BLaER1 treated with 17β-estradiol and CSF1 and Interleukin-3, amounts not matched to agents 10 nM and 100 nM (cell line): ENCODE results near the gene LMOD1.

Experiments
- H3K27ac ChIP-seq, 11 experiments: shearing (Covaris generic); formaldehyde crosslinking; 2 replicates each; pipeline ENCODE4 v1.8.1; 2022
- H3K27me3 ChIP-seq, 11 experiments: shearing (Covaris generic); formaldehyde crosslinking; 2 replicates each; pipeline ENCODE4 v1.8.1; 2022
- H3K36me3 ChIP-seq, 11 experiments: shearing (Covaris generic); formaldehyde crosslinking; 2 replicates each; pipeline ENCODE4 v1.8.1; 2022
- H3K4me1 ChIP-seq, 10 experiments: shearing (Covaris generic); formaldehyde crosslinking; 2 replicates each; pipeline ENCODE4 v1.8.1; 2022
- H3K4me2 ChIP-seq, 11 experiments: shearing (Covaris generic); formaldehyde crosslinking; 2 replicates each; pipeline ENCODE4 v1.8.1; 2022
- H3K4me3 ChIP-seq, 10 experiments: shearing (Covaris generic); formaldehyde crosslinking; 2 replicates each; pipeline ENCODE4 v1.8.1; 2022
- H3K9ac ChIP-seq, 11 experiments: shearing (Covaris generic); formaldehyde crosslinking; 2 replicates each; pipeline ENCODE4 v1.8.1; 2022
- H3K9me3 ChIP-seq, 11 experiments: shearing (Covaris generic); formaldehyde crosslinking; replicated peaks in 1 of 11; 2 replicates each; pipeline ENCODE4 v1.8.1; 2022
- H4K20me1 ChIP-seq, 11 experiments: shearing (Covaris generic); formaldehyde crosslinking; 2 replicates each; pipeline ENCODE4 v1.8.1; 2022
- Cebpa-rat ChIP-seq, 11 experiments: shearing (Covaris generic); IDR thresholded peaks; 2 replicates each; pipeline ENCODE4 v1.8.1; 2022

The LMOD1 gene

GRCh38 chr1:201850053-201850397 lies 96.3 kb downstream of the LMOD1 start:
- TF ChIP-seq Cebpa-rat (IDR thresholded peaks at IDR 0.05), result no peak
- Histone ChIP-seq H3K4me1 (peaks cover 0 to 24% (median 6%) of the 10 kb centered on the region in 10 experiments; a peak in 12 of 20 replicates), H3K27me3 (no peaks in the 10 kb centered on the region), H3K4me3 (no peak overlapping the region), H3K4me2 (peak overlapping the region in 1 of 11 experiments; percentile 5; a peak in 2 of 22 replicates), H3K9ac (no peak overlapping the region), H3K27ac (no peak overlapping the region), H3K9me3 (no peaks in the 10 kb centered on the region), H3K36me3 (peaks cover 83 to 95% (median 89%) of the 10 kb centered on the region in 11 experiments), H4K20me1 (peaks cover 26 to 53% (median 46%) of the 10 kb centered on the region in 11 experiments; a peak in 20 of 22 replicates)

- Histone ChIP-seq H3K4me1 (peaks cover 0 to 24% (median 6%) of the 10 kb centered on the region in 10 experiments; a peak in 12 of 20 replicates), H4K20me1 (peaks cover 32 to 59% (median 51%) of the 10 kb centered on the region in 11 experiments; a peak in 20 of 22 replicates), H3K9me3 (no peaks in the 10 kb centered on the region), H3K27ac (no peak overlapping the region), H3K36me3 (peaks cover 78 to 91% (median 85%) of the 10 kb centered on the region in 11 experiments), H3K27me3 (no peaks in the 10 kb centered on the region), H3K4me3 (no peak overlapping the region), H3K4me2 (peak overlapping the region in 1 of 11 experiments; percentile 5; a peak in 2 of 22 replicates), H3K9ac (no peak overlapping the region)
- no peak for TF ChIP-seq Cebpa-rat (IDR thresholded peaks at IDR 0.05)
Measured at GRCh38 chr1:201849372-201850052, 96.8 kb downstream of the LMOD1 start.

- Histone ChIP-seq H3K36me3 (peaks cover 66 to 88% (median 78%) of the 10 kb centered on the region in 11 experiments), H3K27me3 (no peaks in the 10 kb centered on the region), H3K4me3 (no peak overlapping the region), H3K9ac (no peak overlapping the region), H4K20me1 (peaks cover 35 to 71% (median 63%) of the 10 kb centered on the region in 11 experiments; a peak in 20 of 22 replicates), H3K9me3 (no peaks in the 10 kb centered on the region), H3K4me2 (no peak overlapping the region), H3K4me1 (peaks cover 0 to 24% (median 8%) of the 10 kb centered on the region in 10 experiments; a peak in 17 of 20 replicates), H3K27ac (no peak overlapping the region)
- TF ChIP-seq Cebpa-rat (IDR thresholded peaks at IDR 0.05), result no peak
Measured at GRCh38 chr1:201848230-201848629, 98.1 kb downstream of the LMOD1 start.

DNA sequence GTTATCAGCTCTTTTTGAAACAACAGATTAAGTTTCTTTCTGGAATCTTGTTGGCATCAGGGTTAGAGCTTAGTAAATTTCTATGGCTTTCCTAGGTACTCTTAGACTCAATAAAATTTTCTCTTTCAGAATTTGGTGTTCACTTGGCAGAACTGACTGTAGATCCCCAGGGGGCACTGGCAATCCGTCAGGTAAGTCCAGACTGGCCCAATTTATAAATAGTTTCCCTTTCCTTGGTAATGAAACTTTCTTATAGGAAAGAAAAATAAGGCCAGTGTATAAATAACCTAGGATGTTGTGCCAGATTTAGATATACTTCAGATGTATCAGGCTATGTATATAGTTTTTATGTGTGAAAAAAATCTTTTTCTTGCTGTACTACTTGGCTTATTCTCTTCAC lies 99.2 kb downstream of the LMOD1 start:
- no peaks in the 10 kb centered on the region for H3K27me3 ChIP-seq
- no peak for TF ChIP-seq Cebpa-rat (IDR thresholded peaks at IDR 0.05)

More for the DNA sequence above, 99.2 kb downstream of the LMOD1 start:
- H3K36me3 ChIP-seq, result peaks cover 55 to 86% (median 75%) of the 10 kb centered on the region in 11 experiments
- no peak overlapping the region for H3K27ac ChIP-seq
- H3K9me3 ChIP-seq, result no peaks in the 10 kb centered on the region
- H3K4me3 ChIP-seq, result no peak overlapping the region
- no peak overlapping the region for H3K9ac ChIP-seq
- peaks cover 46 to 82% (median 74%) of the 10 kb centered on the region in 11 experiments; a peak in 21 of 22 replicates for H4K20me1 ChIP-seq
- peaks cover 11 to 26% (median 19%) of the 10 kb centered on the region in 10 experiments; a peak in 19 of 20 replicates for H3K4me1 ChIP-seq
- no peak overlapping the region for H3K4me2 ChIP-seq
